Thyroid gland (tissue), 4 donors: ENCODE results near the gene STXBP5L. TPM values are rescaled to one million over a fixed set of nuclear protein-coding genes. Genes with fewer than 3 reads are reported as not detected.
A peak's percentile ranks its signal among the peaks of the same experiment; 100 is the strongest.
"Not testable (repeated sequence)": the region's sequence is repeated elsewhere in the genome, so short reads cannot be mapped to it uniquely, and the experiment has no call there.

Source experiments
- DNase-seq, 2 donors: peaks; one replicate each; pipeline ENCODE4 v3.0.0-alpha.2; 2019
- H3K27ac ChIP-seq, 3 donors: fragments of 200-600 bp; sonication (generic); 1 replicate in 2 of 3; 2 replicates in 1 of 3; pipeline ENCODE4 v1.5.1; 2016 to 2019; ENCODE audit warnings: mild to moderate bottlenecking in 1 of 3, moderate library complexity in 1 of 3
- H3K27me3 ChIP-seq: fragments of 200-600 bp; sonication (generic); one replicate; pipeline ENCODE4 v1.5.1; 2019
- H3K36me3 ChIP-seq, 2 donors: fragments of 200-600 bp; sonication (generic); one replicate each; pipeline ENCODE4 v1.5.1; 2016 to 2019
- H3K4me1 ChIP-seq, 2 donors: fragments of 200-600 bp; sonication (generic); one replicate each; pipeline ENCODE4 v1.5.1; 2017 to 2019
- H3K4me3 ChIP-seq, 3 donors: fragments of 200-600 bp; sonication (generic); replicated peaks in 1 of 3; 1 replicate in 2 of 3; 2 replicates in 1 of 3; pipeline ENCODE4 v1.5.1; 2016; ENCODE audit warnings: mild to moderate bottlenecking in 1 of 3
- H3K9me3 ChIP-seq: fragments of 200-600 bp; sonication (generic); one replicate; pipeline ENCODE4 v1.5.1; 2017
- POLR2A ChIP-seq, 2 donors: fragments of 450-650 bp; IDR thresholded peaks; one replicate each; pipeline ENCODE4 v1.6.1; 2017; ENCODE audit warnings: antibody characterized with exemption in 2 of 2, mild to moderate bottlenecking in 2 of 2, moderate library complexity in 1 of 2
- WGBS, 2 donors: methylation state at CpG; one replicate each; pipeline ENCODE4 v1.1.5; 2017; 5-methylcytosine and 5-hydroxymethylcytosine counted together
- intact Hi-C: fragments of 100-400 bp; cut with DNase I; formaldehyde crosslinking; loops from one replicate; pipeline ENCODE4 v1.15.1; 2023
- total RNA-seq, 4 donors: library from RNA; depleted of rRNA; stranded (reverse); fragments of >200 nt; gene quantifications; one replicate each; pipeline ENCODE4 v1.2.3, GENCODE V29; 2016
- TF ChIP-seq, protein P1 (sequence below), 6 experiments: fragments of 200-600 bp in 3 of 6; fragments of 450-650 bp in 3 of 6; sonication (generic) in 3 of 6; IDR thresholded peaks; one replicate each; pipeline ENCODE4 v1.5.1; 2016 to 2019; ENCODE audit warnings: antibody characterized with exemption in 6 of 6, mild to moderate bottlenecking in 2 of 6, inconsistent platforms in 1 of 6, moderate library complexity in 1 of 6

The STXBP5L gene
- total RNA-seq, 4 donors from 2014 or later = 8.9 to 24.9 (median 21.9) TPM

DNA sequence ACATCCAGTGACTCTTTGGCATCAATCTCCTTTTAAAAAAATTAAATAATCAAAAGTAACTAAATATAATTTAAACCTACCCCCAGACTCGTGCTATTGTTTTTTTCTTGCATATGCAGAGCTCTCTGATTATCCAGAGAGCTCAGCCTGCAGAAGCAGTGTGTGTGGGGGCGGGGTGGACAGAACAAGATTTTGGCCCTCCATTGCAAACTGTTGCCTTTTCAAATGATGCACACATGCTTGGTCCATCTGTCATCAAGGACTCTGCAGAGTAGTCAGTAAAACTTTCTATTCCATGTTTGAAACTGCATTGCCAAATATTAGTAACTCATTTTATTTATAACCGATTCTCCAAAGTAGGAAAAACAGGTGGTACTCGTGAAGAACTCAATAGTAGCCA is 28.6 kb upstream of the STXBP5L start:
- no peak for TF ChIP-seq POLR2A (IDR thresholded peaks at IDR 0.05)
- TF ChIP-seq, protein P1, sequence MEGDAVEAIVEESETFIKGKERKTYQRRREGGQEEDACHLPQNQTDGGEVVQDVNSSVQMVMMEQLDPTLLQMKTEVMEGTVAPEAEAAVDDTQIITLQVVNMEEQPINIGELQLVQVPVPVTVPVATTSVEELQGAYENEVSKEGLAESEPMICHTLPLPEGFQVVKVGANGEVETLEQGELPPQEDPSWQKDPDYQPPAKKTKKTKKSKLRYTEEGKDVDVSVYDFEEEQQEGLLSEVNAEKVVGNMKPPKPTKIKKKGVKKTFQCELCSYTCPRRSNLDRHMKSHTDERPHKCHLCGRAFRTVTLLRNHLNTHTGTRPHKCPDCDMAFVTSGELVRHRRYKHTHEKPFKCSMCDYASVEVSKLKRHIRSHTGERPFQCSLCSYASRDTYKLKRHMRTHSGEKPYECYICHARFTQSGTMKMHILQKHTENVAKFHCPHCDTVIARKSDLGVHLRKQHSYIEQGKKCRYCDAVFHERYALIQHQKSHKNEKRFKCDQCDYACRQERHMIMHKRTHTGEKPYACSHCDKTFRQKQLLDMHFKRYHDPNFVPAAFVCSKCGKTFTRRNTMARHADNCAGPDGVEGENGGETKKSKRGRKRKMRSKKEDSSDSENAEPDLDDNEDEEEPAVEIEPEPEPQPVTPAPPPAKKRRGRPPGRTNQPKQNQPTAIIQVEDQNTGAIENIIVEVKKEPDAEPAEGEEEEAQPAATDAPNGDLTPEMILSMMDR (IDR thresholded peaks at IDR 0.05) = no peak
- Histone ChIP-seq H3K27ac (no peak overlapping the region), H3K4me1 (peaks cover 0 to 7% of the 10 kb centered on the region in 2 donors), H3K27me3 (no peaks in the 10 kb centered on the region), H3K36me3 (no peaks in the 10 kb centered on the region), H3K4me3 (no peak overlapping the region), H3K9me3 (no peaks in the 10 kb centered on the region)
- no peak for DNase-seq
- intact Hi-C loops = no loop called here
- 75 to 83% methylated on average over 4 of the region's 4 CpGs for WGBS, 2 donors

GRCh38 chr3:120892921-120893320 is 15.1 kb upstream of the STXBP5L start:
- H3K4me3 ChIP-seq = no peak overlapping the region
- H3K9me3 ChIP-seq = no peaks in the 10 kb centered on the region
- H3K4me1 ChIP-seq = peaks cover 0 to 10% of the 10 kb centered on the region in 2 donors
- no peaks in the 10 kb centered on the region for H3K27me3 ChIP-seq
- intact Hi-C loops = no loop called here
- TF ChIP-seq, protein P1 (IDR thresholded peaks at IDR 0.05) = no peak
- TF ChIP-seq POLR2A (IDR thresholded peaks at IDR 0.05) = no peak
- no peaks in the 10 kb centered on the region for H3K36me3 ChIP-seq
- no peak overlapping the region for H3K27ac ChIP-seq
- DNase-seq = no peak

- no peaks in the 10 kb centered on the region for H3K27me3 ChIP-seq
- H3K4me1 ChIP-seq = peaks cover 0 to 10% of the 10 kb centered on the region in 2 donors
- WGBS, 2 donors = 23 to 28% methylated on average over 5 of the region's 5 CpGs
- no peaks in the 10 kb centered on the region for H3K36me3 ChIP-seq
- TF ChIP-seq, protein P1 (IDR thresholded peaks at IDR 0.05) = no peak
- no peak for TF ChIP-seq POLR2A (IDR thresholded peaks at IDR 0.05)
- H3K27ac ChIP-seq = no peak overlapping the region
- intact Hi-C loops = no loop called here
- no peak overlapping the region for H3K4me3 ChIP-seq
- H3K9me3 ChIP-seq = no peaks in the 10 kb centered on the region
- DNase-seq = peak; percentile 5 to 12
Observed at GRCh38 chr3:120894316-120895057, 13.5 kb upstream of the STXBP5L start.

DNA sequence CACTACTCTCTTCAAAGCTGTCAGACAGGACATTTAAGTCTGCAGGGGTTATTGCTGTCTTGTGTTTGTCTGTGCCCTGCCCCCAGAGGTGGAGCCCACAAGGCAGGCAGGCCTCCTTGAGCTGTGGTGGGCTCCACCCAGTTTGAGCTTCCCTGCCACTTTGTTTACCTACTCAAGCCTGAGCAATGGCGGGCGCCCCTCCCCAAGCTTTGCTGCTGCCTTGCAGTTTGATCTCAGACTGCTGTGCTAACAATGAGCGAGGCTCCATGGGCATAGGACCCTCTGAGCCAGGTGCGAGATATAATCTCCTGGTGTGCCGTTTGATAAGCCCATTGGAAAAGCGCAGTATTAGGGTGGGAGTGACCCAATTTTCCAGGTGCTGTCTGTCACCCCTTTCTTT is 6.3 kb upstream of the STXBP5L start:
- H3K27me3 ChIP-seq, H3K27ac ChIP-seq, DNase-seq, H3K36me3 ChIP-seq, H3K4me3 ChIP-seq, H3K4me1 ChIP-seq, H3K9me3 ChIP-seq, intact Hi-C loops: not testable (repeated sequence)
- WGBS, 2 donors = 96 to 97% methylated on average over 6 of the region's 6 CpGs

DNA sequence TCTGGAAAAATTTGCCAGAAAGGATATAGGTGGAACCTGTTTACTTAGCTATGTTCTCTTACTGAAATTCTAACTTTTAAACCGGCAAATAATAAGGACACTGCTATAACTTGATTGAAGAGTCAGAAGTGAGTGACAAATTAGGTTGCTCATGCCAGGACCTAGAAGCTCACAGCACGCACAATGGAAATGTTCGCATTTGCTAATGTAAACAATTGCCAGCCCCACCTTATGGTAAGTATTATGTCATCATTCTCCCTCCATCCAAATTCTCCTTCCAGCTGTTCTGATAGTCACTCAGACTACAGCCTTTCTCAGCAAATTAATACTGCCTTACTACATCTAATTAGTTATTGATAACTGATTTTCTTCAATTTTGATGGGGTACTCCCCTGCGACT is 4.8 kb upstream of the STXBP5L start:
- Histone ChIP-seq H3K36me3 (no peaks in the 10 kb centered on the region), H3K27ac (no peak overlapping the region), H3K9me3 (no peaks in the 10 kb centered on the region), H3K27me3 (no peaks in the 10 kb centered on the region), H3K4me3 (no peak overlapping the region), H3K4me1 (no peaks in the 10 kb centered on the region)
- intact Hi-C loops = no loop called here
- TF ChIP-seq POLR2A (IDR thresholded peaks at IDR 0.05) = no peak
- TF ChIP-seq, protein P1 (IDR thresholded peaks at IDR 0.05) = no peak
- 87 to 89% methylated on average over 4 of the region's 4 CpGs for WGBS, 2 donors
- no peak for DNase-seq
